Vagina (tissue), 2 donors: Measurements from ENCODE around the gene IFT20. TPM values are rescaled to one million over a fixed set of nuclear protein-coding genes. Genes with fewer than 3 reads are reported as not detected.

Experiments
- DNase-seq, 2 donors: peaks; one replicate each; pipeline ENCODE4 v3.0.0-alpha.2; 2017; ENCODE audit errors: extremely low spot score in 2 of 2
- H3K27ac ChIP-seq: fragments of 200-600 bp; sonication (generic); one replicate; pipeline ENCODE4 v1.5.1; 2019
- H3K27me3 ChIP-seq: fragments of 200-600 bp; sonication (generic); one replicate; pipeline ENCODE4 v1.5.1; 2019
- H3K36me3 ChIP-seq, 2 donors: fragments of 200-600 bp; sonication (generic); one replicate each; pipeline ENCODE4 v1.5.1; 2017 to 2019
- H3K4me1 ChIP-seq: fragments of 200-600 bp; sonication (generic); one replicate; pipeline ENCODE4 v1.5.1; 2019
- H3K4me3 ChIP-seq, 2 donors: fragments of 200-600 bp; sonication (generic); 1 replicate in 1 of 2; 2 replicates in 1 of 2; pipeline ENCODE4 v1.5.1; 2016 to 2019
- H3K9me3 ChIP-seq: fragments of 200-600 bp; sonication (generic); one replicate; pipeline ENCODE4 v1.5.1; 2019
- CTCF ChIP-seq, 3 experiments: fragments of 450-650 bp in 2 of 3; fragments of 200-600 bp in 1 of 3; sonication (generic) in 1 of 3; IDR thresholded peaks; one replicate each; pipeline ENCODE4 v1.5.1; 2017 to 2019; ENCODE audit warnings: antibody characterized with exemption in 3 of 3, mild to moderate bottlenecking in 2 of 3, moderate library complexity in 2 of 3
- POLR2A ChIP-seq, 2 donors: fragments of 450-650 bp; IDR thresholded peaks; one replicate each; pipeline ENCODE4 v1.6.1; 2017; ENCODE audit warnings: antibody characterized with exemption in 2 of 2, mild to moderate bottlenecking in 2 of 2, moderate library complexity in 2 of 2
- POLR2AphosphoS5 ChIP-seq, 2 donors: sonication (generic); formaldehyde crosslinking; IDR thresholded peaks; one replicate each; pipeline ENCODE4 v1.9.0; 2017; ENCODE audit warnings: antibody characterized with exemption in 2 of 2, mild to moderate bottlenecking in 2 of 2, low read depth in 1 of 2; ENCODE audit not compliant: insufficient read depth in 1 of 2
- intact Hi-C: fragments of 100-400 bp; cut with DNase I; formaldehyde crosslinking; loops from one replicate; pipeline ENCODE4 v1.15.1; 2023
- total RNA-seq: library from RNA; depleted of rRNA; stranded (reverse); fragments of >200 nt; gene quantifications from one replicate; pipeline ENCODE4 v1.2.3, GENCODE V29; 2016

IFT20 gene
- total RNA-seq, 1 donor from 2014 or later = 42.5 TPM

DNA sequence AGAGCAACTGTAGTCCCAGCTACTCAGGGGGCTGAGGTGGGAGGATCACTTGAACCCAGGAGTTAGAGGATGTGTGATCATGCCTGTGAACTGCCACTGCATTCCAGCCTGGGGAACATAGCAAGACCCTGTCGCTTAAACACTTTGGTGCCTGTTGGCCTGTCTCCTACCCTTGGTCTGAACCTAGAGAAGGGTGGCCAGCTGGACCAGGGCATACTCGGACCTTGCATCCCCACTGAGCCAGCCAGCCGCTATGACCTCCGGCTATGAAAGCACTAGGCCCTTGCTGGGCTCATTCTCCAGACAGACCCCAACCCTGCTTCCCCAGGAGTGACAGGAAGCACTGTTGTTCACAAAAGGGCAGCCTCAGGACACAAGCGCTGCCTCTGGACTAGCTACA is 4.6 kb downstream of the IFT20 start:
- Histone ChIP-seq H3K4me1 (peaks cover 23% of the 10 kb centered on the region), H3K4me3 (no peak overlapping the region), H3K27ac (no peak overlapping the region), H3K9me3 (no peaks in the 10 kb centered on the region), H3K36me3 (peaks cover 0 to 36% of the 10 kb centered on the region in 2 donors), H3K27me3 (no peaks in the 10 kb centered on the region)
- TF ChIP-seq CTCF (IDR thresholded peaks at IDR 0.05) = no peak
- no peak for TF ChIP-seq POLR2A (IDR thresholded peaks at IDR 0.05)
- no peak for TF ChIP-seq POLR2AphosphoS5 (IDR thresholded peaks at IDR 0.05; ENCODE audit: insufficient read depth in 1 of 2, low read depth in 1 of 2)
- intact Hi-C loops = no loop called here
- DNase-seq = no peak

DNA sequence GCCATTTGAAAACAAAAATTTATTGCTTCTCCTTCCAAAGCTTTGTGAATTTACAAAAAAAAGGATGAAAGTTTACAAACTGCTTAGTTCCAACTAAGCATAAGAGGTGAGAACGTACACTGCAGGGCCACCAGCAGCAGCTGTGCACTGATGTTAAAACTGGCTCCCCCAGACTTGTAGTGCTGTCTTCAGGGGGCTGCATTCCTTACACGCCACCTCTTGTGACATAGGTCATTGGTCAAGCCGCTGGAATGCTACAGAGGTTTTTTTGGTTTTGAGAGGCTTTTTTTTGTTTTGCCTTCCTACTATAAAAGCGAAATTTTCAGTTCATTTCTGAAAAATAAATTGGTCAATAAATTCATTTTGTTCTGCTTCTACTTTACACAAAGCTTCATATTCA is 6.9 kb downstream of the IFT20 start:
- intact Hi-C loops = no loop called here
- TF ChIP-seq CTCF (IDR thresholded peaks at IDR 0.05) (no peak), POLR2A (IDR thresholded peaks at IDR 0.05) (no peak), POLR2AphosphoS5 (IDR thresholded peaks at IDR 0.05; ENCODE audit: insufficient read depth in 1 of 2, low read depth in 1 of 2) (no peak)
- H3K9me3 ChIP-seq = no peaks in the 10 kb centered on the region
- no peaks in the 10 kb centered on the region for H3K27me3 ChIP-seq
- H3K4me1 ChIP-seq = peaks cover 6% of the 10 kb centered on the region
- peaks cover 0 to 36% of the 10 kb centered on the region in 2 donors for H3K36me3 ChIP-seq
- no peak overlapping the region for H3K27ac ChIP-seq
- peak in 1 of 2 donors; percentile 5 for DNase-seq
- H3K4me3 ChIP-seq = no peak overlapping the region

- Histone ChIP-seq H3K27ac (no peak overlapping the region), H3K27me3 (no peaks in the 10 kb centered on the region), H3K4me1 (no peaks in the 10 kb centered on the region), H3K9me3 (no peaks in the 10 kb centered on the region), H3K36me3 (peaks cover 0 to 36% of the 10 kb centered on the region in 2 donors), H3K4me3 (no peak overlapping the region)
- TF ChIP-seq POLR2AphosphoS5 (IDR thresholded peaks at IDR 0.05; ENCODE audit: insufficient read depth in 1 of 2, low read depth in 1 of 2) = no peak
- TF ChIP-seq POLR2A (IDR thresholded peaks at IDR 0.05) = no peak
- TF ChIP-seq CTCF (IDR thresholded peaks at IDR 0.05) = no peak
- intact Hi-C loops = no loop called here
- peak in 1 of 2 donors; percentile 8 for DNase-seq
These were observed 7.6 kb downstream of the IFT20 start for GRCh38 chr17:28327709-28328108.

DNA sequence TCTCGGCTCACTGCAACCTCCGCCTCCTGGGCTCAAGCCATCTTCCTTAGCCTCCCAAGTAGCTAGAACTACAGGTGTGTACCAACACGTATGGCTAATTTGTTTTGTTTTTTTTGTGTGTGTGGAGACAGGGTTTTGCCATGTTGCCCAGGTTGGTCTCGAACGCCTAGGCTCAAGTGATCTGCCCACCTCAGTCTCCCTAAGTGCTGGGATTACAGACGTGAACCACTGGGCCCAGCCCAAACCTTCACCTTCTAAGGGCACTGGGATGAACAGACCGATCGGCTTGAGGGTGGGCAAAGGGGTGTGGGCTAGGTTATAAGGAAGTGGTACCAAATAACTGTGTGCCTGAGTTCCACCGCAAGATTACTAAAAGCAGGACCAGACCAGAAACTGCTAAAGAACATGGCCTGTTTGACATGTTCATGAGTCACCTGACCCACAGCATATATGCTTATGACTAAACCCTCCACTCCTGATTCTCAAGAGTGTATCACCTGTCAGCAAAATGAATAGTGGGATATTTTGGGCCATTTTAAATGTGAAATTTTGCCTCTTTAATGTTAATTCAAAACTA is 8.2 kb downstream of the IFT20 start:
- H3K4me1 ChIP-seq = no peaks in the 10 kb centered on the region
- no peak overlapping the region for H3K27ac ChIP-seq
- H3K4me3 ChIP-seq = no peak overlapping the region
- intact Hi-C loops = no loop called here
- peaks cover 0 to 36% of the 10 kb centered on the region in 2 donors for H3K36me3 ChIP-seq
- no peaks in the 10 kb centered on the region for H3K27me3 ChIP-seq
- peak; percentile 40 to 46 for DNase-seq
- no peaks in the 10 kb centered on the region for H3K9me3 ChIP-seq
- peak in 1 of 2 donors; percentile 17 for TF ChIP-seq POLR2AphosphoS5 (IDR thresholded peaks at IDR 0.05; ENCODE audit: insufficient read depth in 1 of 2, low read depth in 1 of 2)
- no peak for TF ChIP-seq POLR2A (IDR thresholded peaks at IDR 0.05)

- H3K27me3 ChIP-seq = no peaks in the 10 kb centered on the region
- H3K27ac ChIP-seq = no peak overlapping the region
- H3K36me3 ChIP-seq = peaks cover 0 to 27% of the 10 kb centered on the region in 2 donors
- peak; percentile 28 to 49 for DNase-seq
- no peaks in the 10 kb centered on the region for H3K9me3 ChIP-seq
- intact Hi-C loops = no loop called here
- no peak overlapping the region for H3K4me3 ChIP-seq
- no peaks in the 10 kb centered on the region for H3K4me1 ChIP-seq
- TF ChIP-seq POLR2AphosphoS5 (IDR thresholded peaks at IDR 0.05; ENCODE audit: insufficient read depth in 1 of 2, low read depth in 1 of 2) (no peak), POLR2A (IDR thresholded peaks at IDR 0.05) (no peak), CTCF (IDR thresholded peaks at IDR 0.05) (no peak)
These were observed 9.2 kb downstream of the IFT20 start for GRCh38 chr17:28326114-28326513.
